H9 (cell line): Measurements from ENCODE around the gene ZMYND8. TPM values are rescaled to one million over a fixed set of nuclear protein-coding genes. Genes with fewer than 3 reads are reported as not detected.

Source experiments
- DNase-seq: peaks from one replicate; pipeline ENCODE4 v3.0.0-alpha.2; 2017
- H2AFZ ChIP-seq: one replicate; pipeline ENCODE4 v1.6.1; 2013; ENCODE audit warnings: mild to moderate bottlenecking, low read length, control low read depth, moderate library complexity
- H2AK5ac ChIP-seq: 2 replicates; pipeline ENCODE4 v1.6.1; 2013; ENCODE audit warnings: low read length, control low read depth, mixed read lengths; ENCODE audit not compliant: insufficient read length
- H2BK120ac ChIP-seq: one replicate; pipeline ENCODE4 v1.6.1; 2013; ENCODE audit warnings: low read depth, mild to moderate bottlenecking, low read length, control low read depth, inconsistent platforms; ENCODE audit not compliant: poor library complexity, severe bottlenecking
- H2BK12ac ChIP-seq: 2 replicates; pipeline ENCODE4 v1.6.1; 2013; ENCODE audit warnings: low read length, control low read depth, mixed read lengths, low read depth; ENCODE audit not compliant: insufficient read length
- H2BK15ac ChIP-seq: 2 replicates; pipeline ENCODE4 v1.6.1; 2013; ENCODE audit warnings: low read depth, low read length, control low read depth
- H2BK20ac ChIP-seq: one replicate; pipeline ENCODE4 v1.6.1; 2013; ENCODE audit warnings: low read depth, mild to moderate bottlenecking, low read length, control low read depth, inconsistent platforms; ENCODE audit not compliant: poor library complexity, severe bottlenecking
- H2BK5ac ChIP-seq: 2 replicates; pipeline ENCODE4 v1.6.1; 2013; ENCODE audit warnings: low read length, control low read depth, mixed read lengths; ENCODE audit not compliant: insufficient read length
- H3K14ac ChIP-seq: 2 replicates; pipeline ENCODE4 v1.6.1; 2013; ENCODE audit warnings: low read length, control low read depth; ENCODE audit not compliant: insufficient read depth
- H3K18ac ChIP-seq: 2 replicates; pipeline ENCODE4 v1.6.1; 2013; ENCODE audit warnings: low read depth, mild to moderate bottlenecking, mixed read lengths, low read length, control low read depth; ENCODE audit not compliant: insufficient read length
- H3K23ac ChIP-seq: 2 replicates; pipeline ENCODE4 v1.6.1; 2013; ENCODE audit warnings: low read length, control low read depth, mixed read lengths, low read depth; ENCODE audit not compliant: insufficient read length
- H3K23me2 ChIP-seq: 2 replicates; pipeline ENCODE4 v1.6.1; 2013; ENCODE audit warnings: low read depth, mild to moderate bottlenecking, mixed read lengths, low read length, control low read depth; ENCODE audit not compliant: insufficient read length, poor library complexity, severe bottlenecking
- H3K27ac ChIP-seq: 2 replicates; pipeline ENCODE4 v1.5.1; 2013; ENCODE audit warnings: low read length, control low read depth, mixed read lengths, low read depth; ENCODE audit not compliant: insufficient read length
- H3K27me3 ChIP-seq: 2 replicates; pipeline ENCODE4 v1.6.1; 2013; ENCODE audit warnings: low read length, control low read depth, inconsistent platforms; ENCODE audit not compliant: insufficient read depth
- H3K4ac ChIP-seq: 2 replicates; pipeline ENCODE4 v1.6.1; 2013; ENCODE audit warnings: low read depth, mild to moderate bottlenecking, control low read depth, inconsistent platforms, low read length, moderate library complexity
- H3K4me1 ChIP-seq: 2 replicates; pipeline ENCODE4 v1.6.1; 2013; ENCODE audit warnings: low read length, control low read depth, inconsistent platforms; ENCODE audit not compliant: insufficient read depth
- H3K4me2 ChIP-seq: 2 replicates; pipeline ENCODE4 v1.6.1; 2013; ENCODE audit warnings: low read length, control low read depth, mixed read lengths; ENCODE audit not compliant: insufficient read length, insufficient read depth
- H3K56ac ChIP-seq: 2 replicates; pipeline ENCODE4 v1.6.1; 2013; ENCODE audit warnings: low read depth, mild to moderate bottlenecking, mixed read lengths, low read length, control low read depth; ENCODE audit not compliant: insufficient read length
- H3K79me1 ChIP-seq: 2 replicates; pipeline ENCODE4 v1.6.1; 2013; ENCODE audit warnings: low read depth, mild to moderate bottlenecking, moderate library complexity, low read length, control low read depth, inconsistent platforms; ENCODE audit not compliant: insufficient read depth, poor library complexity, severe bottlenecking
- H3K79me2 ChIP-seq: 2 replicates; pipeline ENCODE4 v1.6.1; 2013; ENCODE audit warnings: low read length, control low read depth, inconsistent platforms; ENCODE audit not compliant: insufficient read depth
- H3K9ac ChIP-seq: 2 replicates; pipeline ENCODE4 v1.6.1; 2013; ENCODE audit warnings: low read length, control low read depth, mixed read lengths; ENCODE audit not compliant: insufficient read length; ENCODE audit errors: extremely low read depth
- H3K9me3 ChIP-seq: one replicate; pipeline ENCODE4 v1.6.1; 2013; ENCODE audit warnings: low read depth, low read length, inconsistent platforms; ENCODE audit not compliant: control insufficient read depth
- H3T11ph ChIP-seq: one replicate; pipeline ENCODE4 v1.6.1; 2013; ENCODE audit warnings: mild to moderate bottlenecking, low read length, control low read depth, inconsistent platforms
- H4K20me1 ChIP-seq: one replicate; pipeline ENCODE4 v1.6.1; 2013; ENCODE audit not compliant: control insufficient read depth, insufficient read length, insufficient read depth
- H4K5ac ChIP-seq: 2 replicates; pipeline ENCODE4 v1.6.1; 2013; ENCODE audit warnings: low read depth, mild to moderate bottlenecking, mixed read lengths, low read length, control low read depth; ENCODE audit not compliant: insufficient read length
- H4K8ac ChIP-seq: replicated peaks from 2 replicates; pipeline ENCODE4 v1.6.1; 2013; ENCODE audit warnings: low read length, control low read depth, mixed read lengths, low read depth; ENCODE audit not compliant: insufficient read length
- H4K91ac ChIP-seq: 2 replicates; pipeline ENCODE4 v1.6.1; 2013; ENCODE audit warnings: low read depth, mild to moderate bottlenecking, moderate library complexity, mixed read lengths, low read length, control low read depth; ENCODE audit not compliant: insufficient read length
- H3K27ac Mint-ChIP-seq, 3 experiments: 2 replicates in 2 of 3; 3 replicates in 1 of 3; pipeline ENCODE4 v1.8.0; 2020 to 2021; ENCODE audit warnings: mixed read lengths in 3 of 3, mild to moderate bottlenecking in 1 of 3, moderate library complexity in 1 of 3
- H3K27me3 Mint-ChIP-seq: 2 replicates; pipeline ENCODE4 v1.8.0; 2021; ENCODE audit warnings: low read depth, mild to moderate bottlenecking, moderate library complexity, mixed read lengths
- H3K36me3 Mint-ChIP-seq, 3 experiments: 2 replicates in 2 of 3; 3 replicates in 1 of 3; pipeline ENCODE4 v1.8.0; 2020 to 2021; ENCODE audit warnings: low read depth in 3 of 3, mixed read lengths in 3 of 3; ENCODE audit not compliant: insufficient read depth in 1 of 3
- H3K4me1 Mint-ChIP-seq, 2 experiments: 2 replicates each; pipeline ENCODE4 v1.8.0; 2020; ENCODE audit warnings: mixed read lengths in 2 of 2
- H3K4me3 Mint-ChIP-seq, 2 experiments: 2 replicates in 1 of 2; 3 replicates in 1 of 2; pipeline ENCODE4 v1.8.0; 2020 to 2021; ENCODE audit warnings: mild to moderate bottlenecking in 2 of 2, mixed read lengths in 2 of 2, moderate library complexity in 1 of 2
- H3K9me3 Mint-ChIP-seq, 2 experiments: 2 replicates in 1 of 2; 3 replicates in 1 of 2; pipeline ENCODE4 v1.8.0; 2020; ENCODE audit warnings: mild to moderate bottlenecking in 2 of 2, mixed read lengths in 2 of 2, moderate library complexity in 1 of 2
- WGBS: extraction: QIAGEN DNeasy Blood & Tissue Kit; methylation state at CpG from one replicate; pipeline ENCODE4 v1.1.7; 2013; ENCODE audit warnings: missing lambda C conversion rate, low lambda C conversion rate, mixed read lengths; ENCODE audit not compliant: insufficient read length; ENCODE audit errors: extremely low coverage; 5-methylcytosine and 5-hydroxymethylcytosine counted together
- total RNA-seq: library from RNA; stranded (reverse); gene quantifications from 2 replicates; pipeline ENCODE4 v1.2.1, GENCODE V29; 2021
- TF ChIP-seq, protein P1 (sequence below): fragments of 200-600 bp; sonication (generic); conservative IDR thresholded peaks from 3 replicates; pipeline ENCODE4 v1.8.0; 2021; ENCODE audit warnings: antibody characterized with exemption, mild to moderate bottlenecking

The ZMYND8 gene
- total RNA-seq, 1 experiment from 2014 or later = 158 TPM

DNA sequence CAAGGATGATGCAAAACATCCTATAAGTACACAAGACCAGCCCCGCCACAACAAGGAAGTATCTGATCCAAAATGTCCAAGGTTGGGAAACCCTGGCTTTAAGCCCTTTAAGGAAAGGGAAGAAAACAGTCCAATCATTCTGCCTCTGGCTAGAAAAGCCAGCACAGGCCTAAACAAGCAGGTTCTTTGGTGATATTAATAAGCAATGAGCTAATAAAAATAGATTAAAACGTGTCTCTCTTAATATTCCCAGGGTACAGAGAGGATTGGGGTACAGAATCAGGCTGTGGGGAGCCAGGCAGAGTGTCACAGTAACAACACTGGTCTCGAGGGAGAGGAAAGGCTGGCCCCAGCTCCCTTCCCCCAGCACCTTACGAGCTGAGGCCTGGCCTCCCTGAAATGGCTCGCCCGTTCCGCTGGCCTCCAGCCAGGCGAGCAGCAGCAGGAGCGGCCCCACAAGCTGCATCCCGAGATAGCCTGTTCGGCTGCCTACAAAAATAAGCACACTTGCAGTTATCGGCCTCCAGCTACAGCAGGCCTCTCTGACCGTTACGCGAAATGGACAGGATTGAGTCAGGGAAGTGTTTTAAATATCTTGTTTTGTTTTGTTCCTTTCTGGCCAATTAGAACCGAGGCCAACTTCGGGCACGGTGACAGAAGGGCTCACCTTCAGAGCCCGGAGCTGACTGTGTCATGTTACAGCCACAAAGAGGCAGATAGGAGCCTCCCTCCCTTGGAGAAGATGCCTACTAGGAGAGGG lies 4.0 kb upstream of the ZMYND8 start:
- peaks cover 34% of the 10 kb centered on the region; the same call in 1 of the 2 replicates for H3K4me1 ChIP-seq

More for the DNA sequence above, 4.0 kb upstream of the ZMYND8 start:
- peak overlapping the region; percentile 18 for H2AK5ac ChIP-seq
- H3K27ac ChIP-seq = peak overlapping the region; percentile 94
- no peak overlapping the region for H2AFZ ChIP-seq
- Mint-ChIP-seq H3K27me3 (no peaks in the 10 kb centered on the region; the same call in 1 of the 2 replicates), H3K4me3 (peak overlapping the region; percentile 42 to 73), H3K36me3 (peaks cover 14 to 43% (median 26%) of the 10 kb centered on the region in 3 experiments), H3K4me1 (peaks cover 18 to 71% of the 10 kb centered on the region in 2 experiments), H3K27ac (peak overlapping the region in 1 of 3 experiments; percentile 99; a peak in 6 of 7 replicates), H3K9me3 (no peaks in the 10 kb centered on the region; a peak in 1 of 5 replicates)
- no peaks in the 10 kb centered on the region for H3K9me3 ChIP-seq
- TF ChIP-seq, protein P1, sequence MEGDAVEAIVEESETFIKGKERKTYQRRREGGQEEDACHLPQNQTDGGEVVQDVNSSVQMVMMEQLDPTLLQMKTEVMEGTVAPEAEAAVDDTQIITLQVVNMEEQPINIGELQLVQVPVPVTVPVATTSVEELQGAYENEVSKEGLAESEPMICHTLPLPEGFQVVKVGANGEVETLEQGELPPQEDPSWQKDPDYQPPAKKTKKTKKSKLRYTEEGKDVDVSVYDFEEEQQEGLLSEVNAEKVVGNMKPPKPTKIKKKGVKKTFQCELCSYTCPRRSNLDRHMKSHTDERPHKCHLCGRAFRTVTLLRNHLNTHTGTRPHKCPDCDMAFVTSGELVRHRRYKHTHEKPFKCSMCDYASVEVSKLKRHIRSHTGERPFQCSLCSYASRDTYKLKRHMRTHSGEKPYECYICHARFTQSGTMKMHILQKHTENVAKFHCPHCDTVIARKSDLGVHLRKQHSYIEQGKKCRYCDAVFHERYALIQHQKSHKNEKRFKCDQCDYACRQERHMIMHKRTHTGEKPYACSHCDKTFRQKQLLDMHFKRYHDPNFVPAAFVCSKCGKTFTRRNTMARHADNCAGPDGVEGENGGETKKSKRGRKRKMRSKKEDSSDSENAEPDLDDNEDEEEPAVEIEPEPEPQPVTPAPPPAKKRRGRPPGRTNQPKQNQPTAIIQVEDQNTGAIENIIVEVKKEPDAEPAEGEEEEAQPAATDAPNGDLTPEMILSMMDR = no peak
- H4K8ac ChIP-seq = no peak overlapping the region
- H3K23ac ChIP-seq = no peak overlapping the region
- H3K4ac ChIP-seq = no peak overlapping the region
- H3K14ac ChIP-seq = 0 out of 2 replicates have a peak overlapping the region, but pooled peaks have one; percentile 21
- H3K79me1 ChIP-seq = peaks cover 2% of the 10 kb centered on the region
- H2BK5ac ChIP-seq = no peak overlapping the region
- H3K56ac ChIP-seq = no peak overlapping the region
- peaks cover 43% of the 10 kb centered on the region; the same call in 1 of the 2 replicates for H3K79me2 ChIP-seq
- no peaks in the 10 kb centered on the region for H3K27me3 ChIP-seq
- no peak overlapping the region for H2BK120ac ChIP-seq
- no peak overlapping the region for H2BK12ac ChIP-seq
- no peak overlapping the region for H4K91ac ChIP-seq
- no peaks in the 10 kb centered on the region for H4K20me1 ChIP-seq
- no peaks in the 10 kb centered on the region for H3K23me2 ChIP-seq
- no peak overlapping the region for H4K5ac ChIP-seq
- peak; percentile 75 for DNase-seq
- H2BK20ac ChIP-seq = no peak overlapping the region
- WGBS = no CpG with 5 or more reads among the region's 19 CpGs
- peak overlapping the region; percentile 36 for H3K18ac ChIP-seq
- H3K4me2 ChIP-seq = peak overlapping the region; percentile 4
- no peak overlapping the region for H2BK15ac ChIP-seq
- no peak overlapping the region for H3K9ac ChIP-seq
- no peak overlapping the region for H3T11ph ChIP-seq
